ENCODE results near the gene IMPDH1. TPM values are rescaled to one million over a fixed set of nuclear protein-coding genes. Genes with fewer than 3 reads are reported as not detected.

The IMPDH1 gene
- total RNA-seq, 1 experiment from 2014 or later: 119 TPM

- TF ChIP-seq CTCF (conservative IDR thresholded peaks at IDR 0.05) (no peak), EZH2 (IDR thresholded peaks at IDR 0.05; ENCODE audit: low read depth) (no peak)
- Histone ChIP-seq H3K4me1 (replicated peaks; ENCODE audit: insufficient read depth) (peaks cover 32% of the 10 kb centered on the region), H3K4me2 (peak overlapping the region; percentile 65), H3K9me3 (ENCODE audit: insufficient read depth, low read depth) (no peaks in the 10 kb centered on the region), H3K4me3 (no peak overlapping the region), H3K9me2 (ENCODE audit: insufficient read depth) (no peaks in the 10 kb centered on the region), H3K79me2 (ENCODE audit: low read depth) (no peaks in the 10 kb centered on the region), H2AFZ (0 out of 2 replicates have a peak overlapping the region, but pooled peaks have one; percentile 7), H3K27me3 (ENCODE audit: insufficient read depth, low read depth) (peaks cover under 1% of the 10 kb centered on the region; the same call in 1 of the 2 replicates), H3K27ac (peak overlapping the region; percentile 73), H3F3A (ENCODE audit: insufficient read depth, low read depth) (peaks cover 8% of the 10 kb centered on the region; the same call in 1 of the 2 replicates), H3K36me3 (ENCODE audit: low read depth) (0 out of 2 replicates have a peak, but pooled peaks cover 4% of the 10 kb centered on the region), H4K20me1 (ENCODE audit: insufficient read depth) (no peaks in the 10 kb centered on the region)
- intact Hi-C loops (cut with micrococcal nuclease; ENCODE audit: unreplicated experiment): no loop called here
- peak in 1 of 2 experiments; percentile 52 for DNase-seq
- ChIA-PET CTCF (no interaction called here), POLR2A (ENCODE audit: unreplicated experiment) (interaction anchor here (0.5 kb wide), 1 partner anchor 382 kb away, joined by 5 read pairs; no protein-coding TSS in a partner anchor)
- BruUV-seq (replicated peaks): no TSS peak
Measured at GRCh38 chr7:128356546-128357216, 53.1 kb downstream of the IMPDH1 start.

- no peaks in the 10 kb centered on the region for H3K27me3 ChIP-seq (ENCODE audit: insufficient read depth, low read depth)
- no peak for DNase-seq
- CTCF ChIA-PET: interaction anchor here (0.6 to 0.7 kb wide), 2 partner anchors 34 to 68 kb away, joined by 5 to 7 read pairs; no protein-coding TSS in a partner anchor
- intact Hi-C loops (cut with micrococcal nuclease; ENCODE audit: unreplicated experiment): no loop called here
- TF ChIP-seq EZH2 (IDR thresholded peaks at IDR 0.05; ENCODE audit: low read depth) (no peak), CTCF (conservative IDR thresholded peaks at IDR 0.05) (no peak)
- no peak overlapping the region for H3K4me3 ChIP-seq
- no peak overlapping the region for H3K27ac ChIP-seq
- 0 out of 2 replicates have a peak, but pooled peaks cover 4% of the 10 kb centered on the region for H3K36me3 ChIP-seq (ENCODE audit: low read depth)
- no TSS peak for BruUV-seq (replicated peaks)
- H3K79me2 ChIP-seq (ENCODE audit: low read depth): no peaks in the 10 kb centered on the region
- H3K9me2 ChIP-seq (ENCODE audit: insufficient read depth): no peaks in the 10 kb centered on the region
- no peak overlapping the region for H2AFZ ChIP-seq
- POLR2A ChIA-PET (ENCODE audit: unreplicated experiment): no interaction called here
- no peaks in the 10 kb centered on the region for H3K9me3 ChIP-seq (ENCODE audit: insufficient read depth, low read depth)
- H3K4me2 ChIP-seq: no peak overlapping the region
- H4K20me1 ChIP-seq (ENCODE audit: insufficient read depth): no peaks in the 10 kb centered on the region
- H3K4me1 ChIP-seq (replicated peaks; ENCODE audit: insufficient read depth): peaks cover 39% of the 10 kb centered on the region
- H3F3A ChIP-seq (ENCODE audit: insufficient read depth, low read depth): peaks cover 8% of the 10 kb centered on the region; the same call in 1 of the 2 replicates
Measured at GRCh38 chr7:128353610-128354009, 56.2 kb downstream of the IMPDH1 start.

GRCh38 chr7:128353189-128353588 is 56.6 kb downstream of the IMPDH1 start:
- H3K27ac ChIP-seq: no peak overlapping the region
- BruUV-seq (replicated peaks): no TSS peak
- H3K4me1 ChIP-seq (replicated peaks; ENCODE audit: insufficient read depth): peaks cover 35% of the 10 kb centered on the region
- peaks cover 8% of the 10 kb centered on the region; the same call in 1 of the 2 replicates for H3F3A ChIP-seq (ENCODE audit: insufficient read depth, low read depth)
- no peaks in the 10 kb centered on the region for H3K36me3 ChIP-seq (ENCODE audit: low read depth)
- ChIA-PET POLR2A (ENCODE audit: unreplicated experiment) (no interaction called here), CTCF (interaction anchor here (0.7 kb wide), 1 partner anchor 37 kb away, joined by 5 read pairs; no protein-coding TSS in a partner anchor)
- H3K27me3 ChIP-seq (ENCODE audit: insufficient read depth, low read depth): no peaks in the 10 kb centered on the region
- no peak overlapping the region for H3K4me3 ChIP-seq
- no peaks in the 10 kb centered on the region for H3K9me2 ChIP-seq (ENCODE audit: insufficient read depth)
- no peak for DNase-seq
- intact Hi-C loops (cut with micrococcal nuclease; ENCODE audit: unreplicated experiment): no loop called here
- no peak overlapping the region for H2AFZ ChIP-seq
- H3K4me2 ChIP-seq: no peak overlapping the region
- no peaks in the 10 kb centered on the region for H3K79me2 ChIP-seq (ENCODE audit: low read depth)
- no peaks in the 10 kb centered on the region for H3K9me3 ChIP-seq (ENCODE audit: insufficient read depth, low read depth)
- TF ChIP-seq EZH2 (IDR thresholded peaks at IDR 0.05; ENCODE audit: low read depth): no peak
- no peak for TF ChIP-seq CTCF (conservative IDR thresholded peaks at IDR 0.05)
- no peaks in the 10 kb centered on the region for H4K20me1 ChIP-seq (ENCODE audit: insufficient read depth)

All from PC-9 (cell line).